GDM1 (cell line): Measurements from ENCODE around the gene CCDC88B.

ENCODE experiments used
- DNase-seq: peaks from one replicate; lab custom pipeline; 2025; lab: John Stamatoyannopoulos, UW

CCDC88B gene

GRCh38 chr11:64347193-64347867 lies 7.3 kb downstream of the CCDC88B start:
- DNase-seq, result no peak

- DNase-seq, result no peak
These were observed 8.5 kb downstream of the CCDC88B start for GRCh38 chr11:64348383-64349024.

- DNase-seq, result no peak
These were observed 9.0 kb downstream of the CCDC88B start for GRCh38 chr11:64349025-64349387.

- DNase-seq, result no peak
These were observed 9.4 kb downstream of the CCDC88B start for GRCh38 chr11:64349404-64349803.

- no peak for DNase-seq
These were observed 11.2 kb downstream of the CCDC88B start for GRCh38 chr11:64351136-64351631.

- no peak for DNase-seq
These were observed 12.3 kb downstream of the CCDC88B start for GRCh38 chr11:64352099-64352994.

GRCh38 chr11:64352995-64353714 lies 13.2 kb downstream of the CCDC88B start:
- no peak for DNase-seq

- no peak for DNase-seq
These were observed 13.9 kb downstream of the CCDC88B start for GRCh38 chr11:64353715-64354506.

GRCh38 chr11:64355078-64355940 lies 15.3 kb downstream of the CCDC88B start:
- DNase-seq, result peak; percentile 83

GRCh38 chr11:64356498-64357411 lies 16.8 kb downstream of the CCDC88B start:
- DNase-seq, result peak; percentile 16

- DNase-seq, result no peak
These were observed 17.4 kb downstream of the CCDC88B start for GRCh38 chr11:64357446-64357845.

- DNase-seq, result no peak
These were observed 18.0 kb downstream of the CCDC88B start for GRCh38 chr11:64357904-64358535.

- no peak for DNase-seq
These were observed 18.5 kb downstream of the CCDC88B start for GRCh38 chr11:64358536-64358906.

- DNase-seq, result peak; percentile 56
These were observed 19.1 kb downstream of the CCDC88B start, which contains the start of gene RPS6KA4 for GRCh38 chr11:64358907-64359711. Gene RPS6KA4 (plus strand): TSS chr11:64359162. CDS start chr11:64359236, 74 bp downstream.

GRCh38 chr11:64359712-64360445 lies 19.9 kb downstream of the CCDC88B start:
- DNase-seq, result no peak

GRCh38 chr11:64360448-64360921 lies 20.5 kb downstream of the CCDC88B start:
- DNase-seq, result peak; percentile 21

- no peak for DNase-seq
These were observed 21.7 kb downstream of the CCDC88B start for GRCh38 chr11:64361659-64362058.
